Type B pancreatic cell (in vitro differentiated cells): ENCODE results near the gene PTPN14. TPM values are rescaled to one million over a fixed set of nuclear protein-coding genes. Genes with fewer than 3 reads are reported as not detected.
A peak's percentile ranks its signal among the peaks of the same experiment; 100 is the strongest.

Source experiments
- DNase-seq: peaks from one replicate; pipeline ENCODE4 v3.0.0; 2021; ENCODE audit warnings: mixed read lengths; ENCODE audit not compliant: unreplicated experiment; ENCODE audit errors: extremely low spot score
- H3K27ac Mint-ChIP-seq: 2 replicates; pipeline ENCODE4 v1.8.0; 2021; ENCODE audit warnings: mild to moderate bottlenecking, mixed read lengths
- H3K27me3 Mint-ChIP-seq: 2 replicates; pipeline ENCODE4 v1.8.0; 2021; ENCODE audit warnings: mixed read lengths
- H3K36me3 Mint-ChIP-seq: 2 replicates; pipeline ENCODE4 v1.8.0; 2021; ENCODE audit warnings: mixed read lengths
- H3K4me1 Mint-ChIP-seq: one replicate; pipeline ENCODE4 v1.8.0; 2021; ENCODE audit warnings: mixed read lengths; ENCODE audit not compliant: unreplicated experiment
- H3K4me3 Mint-ChIP-seq: 2 replicates; pipeline ENCODE4 v1.8.0; 2021; ENCODE audit warnings: mild to moderate bottlenecking, mixed read lengths
- H3K9me3 Mint-ChIP-seq: 2 replicates; pipeline ENCODE4 v1.8.0; 2021; ENCODE audit warnings: mixed read lengths
- total RNA-seq: library from RNA; stranded (reverse); gene quantifications from 2 replicates; pipeline ENCODE4 v1.2.1, GENCODE V29; 2021; ENCODE audit warnings: low replicate concordance
- TF ChIP-seq, protein P1 (sequence below): fragments of 200-600 bp; sonication (generic); conservative IDR thresholded peaks from 2 replicates; pipeline ENCODE4 v1.5.0; 2021; ENCODE audit warnings: antibody characterized with exemption, mild to moderate bottlenecking

The PTPN14 gene
- total RNA-seq, 1 donor from 2014 or later: 29.2 TPM

DNA sequence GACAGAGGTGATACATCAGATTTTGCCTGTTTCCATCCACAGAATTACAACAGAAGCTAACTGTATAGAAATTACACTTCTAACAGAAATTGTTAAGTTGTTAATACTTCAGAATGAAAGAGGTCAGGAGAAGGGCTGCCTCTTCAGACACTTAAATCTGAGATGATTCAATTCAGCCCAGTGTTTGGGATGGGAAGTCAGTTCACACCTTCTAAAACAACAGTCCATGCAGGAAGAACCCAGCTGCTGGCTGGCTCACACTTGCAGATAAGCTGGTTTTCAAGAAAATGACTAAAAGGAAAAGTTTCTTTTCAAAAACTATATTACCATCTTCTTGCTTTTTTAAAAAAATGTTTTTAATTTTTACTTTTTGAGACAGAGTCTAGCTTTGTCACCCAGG, 138.1 kb downstream of the PTPN14 start:
- DNase-seq: no peak
- no peaks in the 10 kb centered on the region for H3K27me3 Mint-ChIP-seq
- peaks cover 12% of the 10 kb centered on the region for H3K36me3 Mint-ChIP-seq
- H3K4me1 Mint-ChIP-seq: peaks cover 8% of the 10 kb centered on the region
- no peak overlapping the region for H3K27ac Mint-ChIP-seq
- TF ChIP-seq, protein P1, sequence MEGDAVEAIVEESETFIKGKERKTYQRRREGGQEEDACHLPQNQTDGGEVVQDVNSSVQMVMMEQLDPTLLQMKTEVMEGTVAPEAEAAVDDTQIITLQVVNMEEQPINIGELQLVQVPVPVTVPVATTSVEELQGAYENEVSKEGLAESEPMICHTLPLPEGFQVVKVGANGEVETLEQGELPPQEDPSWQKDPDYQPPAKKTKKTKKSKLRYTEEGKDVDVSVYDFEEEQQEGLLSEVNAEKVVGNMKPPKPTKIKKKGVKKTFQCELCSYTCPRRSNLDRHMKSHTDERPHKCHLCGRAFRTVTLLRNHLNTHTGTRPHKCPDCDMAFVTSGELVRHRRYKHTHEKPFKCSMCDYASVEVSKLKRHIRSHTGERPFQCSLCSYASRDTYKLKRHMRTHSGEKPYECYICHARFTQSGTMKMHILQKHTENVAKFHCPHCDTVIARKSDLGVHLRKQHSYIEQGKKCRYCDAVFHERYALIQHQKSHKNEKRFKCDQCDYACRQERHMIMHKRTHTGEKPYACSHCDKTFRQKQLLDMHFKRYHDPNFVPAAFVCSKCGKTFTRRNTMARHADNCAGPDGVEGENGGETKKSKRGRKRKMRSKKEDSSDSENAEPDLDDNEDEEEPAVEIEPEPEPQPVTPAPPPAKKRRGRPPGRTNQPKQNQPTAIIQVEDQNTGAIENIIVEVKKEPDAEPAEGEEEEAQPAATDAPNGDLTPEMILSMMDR: no peak
- no peak overlapping the region for H3K4me3 Mint-ChIP-seq
- no peaks in the 10 kb centered on the region for H3K9me3 Mint-ChIP-seq

DNA sequence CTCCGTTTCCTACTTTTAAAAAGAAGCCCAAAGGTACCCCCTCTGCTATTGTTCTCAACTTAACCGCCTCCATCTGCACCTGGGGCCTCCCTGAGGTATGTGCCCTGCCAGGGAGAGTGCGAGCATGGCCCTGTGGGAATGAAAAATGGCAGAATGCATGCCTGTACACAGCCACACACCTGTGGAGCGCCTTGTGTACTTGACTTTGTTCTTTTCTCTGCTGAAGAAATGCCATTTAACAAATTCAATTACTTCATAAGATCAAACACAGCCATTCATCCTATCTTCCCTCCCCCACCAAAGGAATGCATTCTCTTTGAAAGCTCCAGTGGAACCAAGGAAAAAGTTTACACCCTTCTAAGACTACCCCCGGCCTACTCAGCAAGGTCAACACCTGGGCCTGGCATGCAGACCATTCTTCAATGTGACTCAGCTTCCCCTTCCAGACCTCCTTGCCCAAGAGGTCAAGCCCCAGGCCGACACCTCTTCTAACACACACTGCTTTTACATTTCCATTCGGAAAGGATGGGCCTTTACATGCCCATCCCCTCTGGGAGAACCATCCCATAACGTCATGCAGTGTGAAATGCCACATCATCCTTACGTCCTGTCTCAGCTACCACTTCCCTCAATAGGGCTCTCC, 146.7 kb downstream of the PTPN14 start:
- TF ChIP-seq, protein P1: no peak
- Mint-ChIP-seq H3K36me3 (peaks cover 20% of the 10 kb centered on the region), H3K4me3 (peak overlapping the region; percentile 62), H3K27ac (peak overlapping the region; percentile 97), H3K9me3 (peaks cover 4% of the 10 kb centered on the region), H3K4me1 (peaks cover 14% of the 10 kb centered on the region), H3K27me3 (no peaks in the 10 kb centered on the region)
- DNase-seq: no peak

DNA sequence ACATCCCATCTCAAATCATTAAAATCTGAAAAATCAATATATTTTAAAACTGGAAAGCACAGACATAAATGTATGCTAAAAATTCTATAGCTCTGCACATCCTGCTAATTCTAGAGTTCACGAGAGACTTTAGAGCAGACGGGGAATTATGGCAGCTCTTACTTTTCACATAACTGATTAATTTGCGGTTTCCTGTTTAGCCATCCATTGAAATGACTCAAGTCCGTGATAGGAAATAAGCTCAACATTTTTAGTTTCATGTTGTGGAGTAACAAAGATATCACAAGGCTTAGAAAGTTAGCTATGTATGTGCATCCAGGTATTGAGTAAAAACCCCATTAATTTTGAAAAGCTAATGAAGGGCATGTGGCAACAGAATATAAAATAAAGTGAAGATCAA, 147.2 kb downstream of the PTPN14 start:
- H3K27ac Mint-ChIP-seq: peak overlapping the region; percentile 97
- peaks cover 4% of the 10 kb centered on the region for H3K9me3 Mint-ChIP-seq
- H3K27me3 Mint-ChIP-seq: no peaks in the 10 kb centered on the region
- TF ChIP-seq, protein P1: no peak
- H3K36me3 Mint-ChIP-seq: peaks cover 25% of the 10 kb centered on the region
- no peak for DNase-seq
- peak overlapping the region; percentile 62 for H3K4me3 Mint-ChIP-seq
- H3K4me1 Mint-ChIP-seq: peaks cover 14% of the 10 kb centered on the region

DNA sequence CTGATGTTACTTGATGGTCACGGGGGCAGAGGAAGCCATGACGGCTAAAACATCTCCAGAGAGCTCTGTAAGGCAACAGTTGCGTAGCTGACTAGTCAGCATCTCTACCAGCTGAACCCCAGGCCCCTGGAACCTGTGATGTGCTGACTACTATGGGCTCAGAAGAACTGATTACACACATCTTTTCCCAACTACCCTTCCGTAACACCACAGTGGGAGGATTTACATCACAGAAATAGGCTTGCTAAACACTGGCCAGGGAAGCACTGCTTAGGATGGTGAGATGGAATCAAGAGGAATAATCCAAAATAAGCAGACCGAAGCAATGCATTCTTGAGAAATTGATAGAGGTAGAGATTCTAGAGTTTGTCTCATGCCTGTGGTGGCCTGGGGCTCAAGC, 148.0 kb downstream of the PTPN14 start:
- Mint-ChIP-seq H3K4me1 (peaks cover 14% of the 10 kb centered on the region), H3K4me3 (no peak overlapping the region), H3K9me3 (peaks cover 4% of the 10 kb centered on the region), H3K27ac (no peak overlapping the region), H3K27me3 (no peaks in the 10 kb centered on the region), H3K36me3 (peaks cover 28% of the 10 kb centered on the region)
- TF ChIP-seq, protein P1: no peak
- DNase-seq: no peak

DNA sequence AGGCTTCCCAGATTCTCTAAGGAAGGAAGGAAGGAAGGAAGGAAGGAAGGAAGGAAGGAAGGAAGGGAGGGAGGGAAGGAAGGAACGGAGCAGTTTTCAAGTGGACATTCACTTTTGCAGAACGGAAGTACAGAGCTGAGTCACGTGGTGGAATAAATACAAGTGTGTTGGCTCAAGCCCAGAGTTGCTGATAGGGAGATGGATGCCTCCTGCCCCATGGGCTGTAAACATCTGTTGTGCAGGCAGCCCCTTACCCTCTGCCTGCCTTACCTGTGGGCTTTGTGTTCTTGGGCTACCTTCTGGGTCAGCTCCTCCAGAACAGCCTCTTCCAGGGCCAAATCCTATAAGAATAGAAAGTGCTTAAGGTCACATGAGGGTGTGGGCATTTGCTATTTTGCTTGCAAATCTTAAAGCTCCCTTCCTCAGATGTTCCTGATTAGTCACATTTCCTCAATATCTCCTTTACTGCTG, 148.8 kb downstream of the PTPN14 start:
- H3K4me1 Mint-ChIP-seq: peaks cover 14% of the 10 kb centered on the region
- H3K4me3 Mint-ChIP-seq: no peak overlapping the region
- no peak for DNase-seq
- TF ChIP-seq, protein P1: no peak
- no peaks in the 10 kb centered on the region for H3K27me3 Mint-ChIP-seq
- peaks cover 4% of the 10 kb centered on the region for H3K9me3 Mint-ChIP-seq
- H3K36me3 Mint-ChIP-seq: peaks cover 34% of the 10 kb centered on the region
- H3K27ac Mint-ChIP-seq: no peak overlapping the region

GRCh38 chr1:214401666-214402065, 149.7 kb downstream of the PTPN14 start:
- Mint-ChIP-seq H3K27me3 (no peaks in the 10 kb centered on the region), H3K36me3 (peaks cover 42% of the 10 kb centered on the region), H3K4me3 (no peak overlapping the region), H3K9me3 (peaks cover 4% of the 10 kb centered on the region), H3K4me1 (peaks cover 14% of the 10 kb centered on the region), H3K27ac (no peak overlapping the region)
- TF ChIP-seq, protein P1: no peak
- DNase-seq: no peak
